Omental fat pad (tissue), 4 donors: ENCODE data around the gene PTPRD. TPM values are rescaled to one million over a fixed set of nuclear protein-coding genes. Genes with fewer than 3 reads are reported as not detected.

Experiments
- ATAC-seq: fragments of 150-250 bp; one replicate; pipeline ENCODE4 v1.9.1; 2016; ENCODE audit warnings: mild to moderate bottlenecking, moderate library complexity; ENCODE audit not compliant: low FRiP score
- DNase-seq: peaks from one replicate; pipeline ENCODE4 v3.0.0-alpha.2; 2019; ENCODE audit warnings: low spot score
- total RNA-seq, 4 donors: library from RNA; depleted of rRNA; stranded (reverse); fragments of >200 nt; gene quantifications; one replicate each; pipeline ENCODE4 v1.1.0, GENCODE V29; 2016
- TF ChIP-seq, protein P1 (sequence below), 3 donors: fragments of 450-650 bp; IDR thresholded peaks; one replicate each; pipeline ENCODE4 v1.5.1; 2016 to 2017; ENCODE audit warnings: antibody characterized with exemption in 3 of 3, mild to moderate bottlenecking in 3 of 3, moderate library complexity in 2 of 3

Gene PTPRD
- total RNA-seq, 4 donors from 2014 or later = 3.5 to 34.2 (median 11.2) TPM

DNA sequence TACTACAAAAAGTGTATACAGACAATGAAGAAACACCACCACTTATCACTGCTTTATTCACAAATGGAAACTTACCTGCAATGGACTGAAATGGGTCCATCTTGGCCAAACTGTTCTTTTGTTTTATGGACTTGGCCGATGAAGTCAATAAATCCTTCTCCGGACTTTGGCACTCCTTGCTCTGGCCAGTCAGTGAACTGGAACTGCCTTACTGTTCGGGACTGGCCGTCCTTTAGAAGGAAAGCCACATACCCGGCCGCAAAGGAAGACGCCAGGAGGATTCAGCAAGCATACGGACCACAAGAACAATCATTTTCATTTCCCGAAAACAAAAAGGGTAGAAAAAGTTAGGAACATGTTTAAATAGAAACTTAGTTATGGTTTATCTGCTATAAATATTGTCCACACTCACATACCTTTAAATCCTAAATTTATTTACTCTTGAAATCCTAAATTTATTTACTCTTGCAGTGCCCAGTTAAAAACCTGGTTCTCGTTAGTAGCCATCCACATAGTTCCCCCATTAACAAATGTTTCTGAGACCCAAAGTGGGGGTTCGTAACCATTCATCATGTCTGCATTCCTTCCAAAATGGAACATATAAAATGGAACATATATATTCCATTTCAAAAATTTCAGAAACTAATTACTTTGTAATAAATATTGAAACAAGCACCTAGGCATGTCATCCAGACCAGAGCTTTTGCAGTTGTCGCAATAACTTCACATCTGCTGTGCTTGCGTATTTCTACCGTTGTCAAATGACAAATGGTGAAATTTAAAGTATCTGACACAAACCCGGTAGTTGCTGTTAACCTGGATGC lies 2281.1 kb downstream of the PTPRD start:
- ATAC-seq (no peak), DNase-seq (no peak)
- TF ChIP-seq, protein P1, sequence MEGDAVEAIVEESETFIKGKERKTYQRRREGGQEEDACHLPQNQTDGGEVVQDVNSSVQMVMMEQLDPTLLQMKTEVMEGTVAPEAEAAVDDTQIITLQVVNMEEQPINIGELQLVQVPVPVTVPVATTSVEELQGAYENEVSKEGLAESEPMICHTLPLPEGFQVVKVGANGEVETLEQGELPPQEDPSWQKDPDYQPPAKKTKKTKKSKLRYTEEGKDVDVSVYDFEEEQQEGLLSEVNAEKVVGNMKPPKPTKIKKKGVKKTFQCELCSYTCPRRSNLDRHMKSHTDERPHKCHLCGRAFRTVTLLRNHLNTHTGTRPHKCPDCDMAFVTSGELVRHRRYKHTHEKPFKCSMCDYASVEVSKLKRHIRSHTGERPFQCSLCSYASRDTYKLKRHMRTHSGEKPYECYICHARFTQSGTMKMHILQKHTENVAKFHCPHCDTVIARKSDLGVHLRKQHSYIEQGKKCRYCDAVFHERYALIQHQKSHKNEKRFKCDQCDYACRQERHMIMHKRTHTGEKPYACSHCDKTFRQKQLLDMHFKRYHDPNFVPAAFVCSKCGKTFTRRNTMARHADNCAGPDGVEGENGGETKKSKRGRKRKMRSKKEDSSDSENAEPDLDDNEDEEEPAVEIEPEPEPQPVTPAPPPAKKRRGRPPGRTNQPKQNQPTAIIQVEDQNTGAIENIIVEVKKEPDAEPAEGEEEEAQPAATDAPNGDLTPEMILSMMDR (IDR thresholded peaks at IDR 0.05) = no peak

DNA sequence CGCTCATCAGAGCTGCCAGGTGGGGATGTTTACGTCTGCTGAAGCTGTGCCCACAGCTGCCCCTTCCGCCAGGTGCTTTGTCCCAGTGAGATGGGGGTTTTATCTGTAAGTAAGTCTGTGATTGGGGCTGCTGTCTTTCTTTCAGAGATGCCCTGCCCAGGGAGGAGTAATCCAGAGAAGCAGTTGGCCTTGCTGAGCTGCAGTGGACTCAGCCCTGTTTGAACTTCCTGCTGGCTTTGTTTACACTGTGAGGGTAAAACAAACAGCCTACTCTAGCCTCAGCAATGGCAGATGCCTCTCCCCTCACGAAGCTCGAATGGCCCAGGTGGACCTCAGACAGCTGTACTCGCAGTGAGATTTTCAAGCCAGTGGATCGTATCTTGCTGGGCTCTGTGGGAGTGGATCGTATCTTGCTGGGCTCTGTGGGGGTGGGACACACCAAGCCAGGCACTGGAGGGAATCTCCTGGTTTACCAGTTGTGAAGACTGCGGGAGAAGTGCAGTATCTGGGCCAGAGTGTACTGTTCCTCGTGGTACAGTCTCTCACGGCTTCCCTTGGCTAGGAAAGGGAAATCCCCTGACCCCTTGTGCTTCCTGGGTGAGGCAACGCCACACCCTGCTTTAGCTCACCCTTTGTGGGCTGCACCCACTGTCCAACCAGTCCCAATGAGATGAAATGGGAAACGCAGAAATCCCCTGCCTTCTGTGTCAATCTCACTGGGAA lies 2283.1 kb downstream of the PTPRD start:
- no peak for ATAC-seq
- TF ChIP-seq, protein P1 (IDR thresholded peaks at IDR 0.05) = no peak
- DNase-seq = no peak

DNA sequence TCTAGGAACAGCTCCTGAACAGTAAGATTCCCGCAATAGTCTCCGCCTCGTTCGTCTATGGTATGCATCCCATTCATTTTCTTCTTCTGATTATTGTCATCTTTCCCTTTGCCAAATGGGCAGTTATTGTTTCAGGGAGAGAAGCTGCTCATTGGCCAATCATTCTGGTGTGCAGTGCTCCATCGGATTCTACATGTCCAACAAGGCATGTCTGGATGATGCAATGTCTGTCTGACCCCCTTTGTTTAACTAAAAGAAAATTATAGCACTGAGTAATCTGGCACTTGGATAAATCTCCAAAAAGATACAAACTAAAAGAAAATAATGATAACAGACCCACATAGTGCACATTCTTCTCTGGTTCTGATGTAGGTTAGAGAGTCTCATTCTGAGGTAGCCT lies 2297.6 kb downstream of the PTPRD start:
- ATAC-seq = no peak
- DNase-seq = no peak
- TF ChIP-seq, protein P1 (IDR thresholded peaks at IDR 0.05) = no peak

DNA sequence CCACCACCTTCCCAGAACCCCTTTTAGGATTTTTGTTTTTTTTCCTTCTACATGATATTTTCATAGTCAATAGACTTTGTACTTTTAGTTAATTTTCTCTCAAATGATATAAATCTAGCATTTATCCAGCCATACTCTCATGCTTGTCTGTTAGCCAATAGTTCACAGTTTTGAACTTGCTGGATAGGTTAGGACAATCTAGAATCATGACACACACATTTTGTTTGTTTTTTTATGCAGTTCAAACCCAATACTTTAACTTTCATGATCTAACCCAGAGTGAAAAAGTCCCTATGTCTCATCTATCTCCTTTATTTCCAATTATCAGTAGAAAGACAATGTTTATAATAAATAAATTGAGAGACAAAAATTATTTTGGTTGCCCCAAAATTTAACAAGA lies 2303.5 kb downstream of the PTPRD start:
- TF ChIP-seq, protein P1 (IDR thresholded peaks at IDR 0.05) = no peak
- DNase-seq (no peak), ATAC-seq (no peak)

DNA sequence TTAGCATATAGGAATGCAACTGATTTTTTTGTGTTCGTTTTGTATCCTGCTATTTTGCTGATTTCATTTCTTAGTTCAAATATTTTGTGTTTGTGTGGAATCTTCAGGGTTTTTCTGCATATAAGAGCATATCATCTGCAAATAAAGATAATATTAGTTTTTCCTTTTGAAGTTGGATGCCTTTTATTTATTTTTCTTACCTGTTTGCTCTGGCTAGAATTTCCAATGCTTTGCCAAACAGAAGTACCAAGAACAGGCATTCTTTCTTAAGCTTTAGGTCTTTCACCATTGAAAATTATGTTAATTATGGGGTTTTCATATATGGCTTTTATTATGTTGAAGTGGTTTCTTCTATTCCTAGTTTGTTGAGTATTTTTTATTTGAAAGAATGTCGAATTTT lies 2308.1 kb downstream of the PTPRD start:
- TF ChIP-seq, protein P1 (IDR thresholded peaks at IDR 0.05) = no peak
- ATAC-seq = no peak
- DNase-seq = no peak

DNA sequence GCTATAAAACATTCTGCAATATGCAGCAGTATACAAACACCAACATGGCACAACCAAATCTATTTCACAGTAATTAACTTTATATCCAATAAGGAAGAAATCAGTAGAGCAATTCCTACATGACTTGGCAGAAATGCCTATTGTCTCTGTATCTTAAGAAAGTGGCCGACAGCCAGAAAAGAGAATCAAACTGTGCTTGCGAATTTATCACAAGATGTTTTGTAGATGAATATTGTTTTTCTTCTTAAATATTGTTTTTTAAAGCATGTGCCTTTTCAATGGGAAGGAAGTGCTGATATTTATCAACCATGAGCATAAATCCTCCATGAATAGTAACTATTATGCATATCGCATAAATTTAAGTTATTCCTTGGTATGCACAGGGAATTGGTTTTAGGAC lies 2311.5 kb downstream of the PTPRD start:
- TF ChIP-seq, protein P1 (IDR thresholded peaks at IDR 0.05) = no peak
- ATAC-seq = no peak
- DNase-seq = no peak
